ENCODE data around the gene IGHMBP2.

Gene IGHMBP2

GRCh38 chr11:68868221-68868835 is 35.4 kb upstream of the IGHMBP2 start:
- no peaks in the 10 kb centered on the region for H4K20me1 ChIP-seq (ENCODE audit: insufficient read depth, low read length)
- no peaks in the 10 kb centered on the region for H3K36me3 ChIP-seq (ENCODE audit: insufficient read depth, low read length)
- H2AFZ ChIP-seq (ENCODE audit: low read length), result no peak overlapping the region
- H3F3A ChIP-seq (ENCODE audit: insufficient read depth, low read length), result no peaks in the 10 kb centered on the region
- no peaks in the 10 kb centered on the region for H3K79me2 ChIP-seq (ENCODE audit: insufficient read depth, low read length)
- no peak overlapping the region for H3K9ac ChIP-seq (ENCODE audit: low read length)
- H3K9me2 ChIP-seq (ENCODE audit: low read depth, low read length), result no peaks in the 10 kb centered on the region
- H3K27me3 ChIP-seq (ENCODE audit: insufficient read depth, low read length), result peaks cover 14% of the 10 kb centered on the region; the same call in 1 of the 2 replicates
- no peak overlapping the region for H3K27ac ChIP-seq (ENCODE audit: low read depth, low read length, poor library complexity, severe bottlenecking)
- H3K9me3 ChIP-seq (ENCODE audit: low read length), result peaks cover 6% of the 10 kb centered on the region
- H3K4me3 ChIP-seq (ENCODE audit: low read depth, low read length, poor library complexity, severe bottlenecking), result no peak overlapping the region
- H3K4me1 ChIP-seq (ENCODE audit: insufficient read depth, low read length, severe bottlenecking), result no peaks in the 10 kb centered on the region
- TF ChIP-seq CTCF (IDR thresholded peaks at IDR 0.05; ENCODE audit: low read length) (no peak), EZH2 (IDR thresholded peaks at IDR 0.05; ENCODE audit: borderline replicate concordance, low read length) (no peak)
- no peak overlapping the region for H3K4me2 ChIP-seq (ENCODE audit: low read length)

- Histone ChIP-seq H3K27me3 (ENCODE audit: insufficient read depth, low read length) (0 out of 2 replicates have a peak, but pooled peaks cover 7% of the 10 kb centered on the region), H3F3A (ENCODE audit: insufficient read depth, low read length) (no peaks in the 10 kb centered on the region), H3K9me3 (ENCODE audit: low read length) (no peaks in the 10 kb centered on the region), H3K36me3 (ENCODE audit: insufficient read depth, low read length) (no peaks in the 10 kb centered on the region), H3K79me2 (ENCODE audit: insufficient read depth, low read length) (no peaks in the 10 kb centered on the region), H2AFZ (ENCODE audit: low read length) (no peak overlapping the region), H4K20me1 (ENCODE audit: insufficient read depth, low read length) (no peaks in the 10 kb centered on the region), H3K9ac (ENCODE audit: low read length) (no peak overlapping the region), H3K4me3 (ENCODE audit: low read depth, low read length, poor library complexity, severe bottlenecking) (no peak overlapping the region), H3K4me2 (ENCODE audit: low read length) (no peak overlapping the region), H3K27ac (ENCODE audit: low read depth, low read length, poor library complexity, severe bottlenecking) (no peak overlapping the region), H3K9me2 (ENCODE audit: low read depth, low read length) (no peaks in the 10 kb centered on the region), H3K4me1 (ENCODE audit: insufficient read depth, low read length, severe bottlenecking) (no peaks in the 10 kb centered on the region)
- TF ChIP-seq EZH2 (IDR thresholded peaks at IDR 0.05; ENCODE audit: borderline replicate concordance, low read length) (no peak), CTCF (IDR thresholded peaks at IDR 0.05; ENCODE audit: low read length) (no peak)
These were observed 33.2 kb upstream of the IGHMBP2 start for GRCh38 chr11:68870470-68870869.

- H3K9me3 ChIP-seq (ENCODE audit: low read length), result no peaks in the 10 kb centered on the region
- no peak overlapping the region for H3K4me2 ChIP-seq (ENCODE audit: low read length)
- no peaks in the 10 kb centered on the region for H3K79me2 ChIP-seq (ENCODE audit: insufficient read depth, low read length)
- no peaks in the 10 kb centered on the region for H3F3A ChIP-seq (ENCODE audit: insufficient read depth, low read length)
- H4K20me1 ChIP-seq (ENCODE audit: insufficient read depth, low read length), result no peaks in the 10 kb centered on the region
- TF ChIP-seq EZH2 (IDR thresholded peaks at IDR 0.05; ENCODE audit: borderline replicate concordance, low read length) (no peak), CTCF (IDR thresholded peaks at IDR 0.05; ENCODE audit: low read length) (no peak)
- H3K4me1 ChIP-seq (ENCODE audit: insufficient read depth, low read length, severe bottlenecking), result no peaks in the 10 kb centered on the region
- no peak overlapping the region for H3K9ac ChIP-seq (ENCODE audit: low read length)
- 0 out of 2 replicates have a peak, but pooled peaks cover 7% of the 10 kb centered on the region for H3K27me3 ChIP-seq (ENCODE audit: insufficient read depth, low read length)
- no peaks in the 10 kb centered on the region for H3K9me2 ChIP-seq (ENCODE audit: low read depth, low read length)
- H3K27ac ChIP-seq (ENCODE audit: low read depth, low read length, poor library complexity, severe bottlenecking), result no peak overlapping the region
- H2AFZ ChIP-seq (ENCODE audit: low read length), result no peak overlapping the region
- H3K4me3 ChIP-seq (ENCODE audit: low read depth, low read length, poor library complexity, severe bottlenecking), result no peak overlapping the region
- no peaks in the 10 kb centered on the region for H3K36me3 ChIP-seq (ENCODE audit: insufficient read depth, low read length)
These were observed 31.3 kb upstream of the IGHMBP2 start for GRCh38 chr11:68872216-68873003.

All from OCI-LY1 (cell line).